SH-SY5Y (cell line): ENCODE data around the gene PPP1R27.

Source experiments
- GATA2 ChIP-seq: IDR thresholded peaks from 2 replicates; pipeline ENCODE4 v1.6.1; 2011; ENCODE audit warnings: mild to moderate bottlenecking, low read depth, low read length
- GATA3 ChIP-seq: IDR thresholded peaks from 2 replicates; pipeline ENCODE4 v1.6.1; 2011; ENCODE audit warnings: low read depth, mild to moderate bottlenecking, low read length, moderate library complexity

PPP1R27 gene

DNA sequence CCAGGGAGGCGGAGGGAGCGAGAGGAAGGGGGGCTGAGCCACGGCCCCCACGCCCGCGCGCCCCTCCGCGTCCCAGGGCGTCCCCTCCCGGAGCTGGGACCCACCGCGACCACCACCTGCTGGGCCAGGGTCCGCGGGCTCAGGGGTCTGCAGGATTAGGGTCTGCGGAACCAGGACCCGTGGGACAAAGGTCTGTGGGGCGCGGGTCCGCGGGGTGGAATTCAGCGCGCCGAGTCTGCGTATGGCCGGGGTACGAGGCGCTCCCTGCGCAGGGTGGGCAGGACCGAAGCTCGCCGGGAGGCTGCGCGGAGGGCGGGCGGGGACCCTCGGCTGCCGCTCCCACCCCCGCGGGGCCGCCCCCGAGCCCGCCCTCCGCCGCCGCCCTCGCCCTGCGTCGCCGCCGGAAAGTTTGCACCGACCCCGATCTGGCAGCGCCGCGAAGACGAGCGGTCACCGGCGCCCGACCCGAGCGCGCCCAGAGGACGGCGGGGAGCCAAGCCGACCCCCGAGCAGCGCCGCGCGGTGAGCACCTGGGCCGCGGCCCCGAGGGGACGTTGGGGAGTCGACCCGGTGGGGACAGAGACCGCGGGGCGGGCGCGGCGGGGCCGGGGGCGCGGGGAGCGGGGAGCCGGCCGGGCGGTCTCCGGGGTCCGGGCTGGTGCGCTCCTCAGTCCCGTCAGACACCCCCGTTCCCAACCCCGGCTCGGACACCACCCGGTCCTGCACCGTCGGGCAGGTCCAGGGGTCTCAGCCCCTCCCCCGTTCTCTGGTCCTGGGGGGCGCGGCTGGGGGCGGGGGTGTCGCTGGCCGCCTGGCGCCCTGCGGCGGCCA, 30.9 kb downstream of the PPP1R27 start, which contains the start of gene GCGR:
Gene GCGR, plus strand, starts transcription at position 423 of the 831 bp plus-strand sequence. CDS start 4,869 bp downstream, outside the sequence.
- TF ChIP-seq GATA2 (no peak), GATA3 (no peak)

DNA sequence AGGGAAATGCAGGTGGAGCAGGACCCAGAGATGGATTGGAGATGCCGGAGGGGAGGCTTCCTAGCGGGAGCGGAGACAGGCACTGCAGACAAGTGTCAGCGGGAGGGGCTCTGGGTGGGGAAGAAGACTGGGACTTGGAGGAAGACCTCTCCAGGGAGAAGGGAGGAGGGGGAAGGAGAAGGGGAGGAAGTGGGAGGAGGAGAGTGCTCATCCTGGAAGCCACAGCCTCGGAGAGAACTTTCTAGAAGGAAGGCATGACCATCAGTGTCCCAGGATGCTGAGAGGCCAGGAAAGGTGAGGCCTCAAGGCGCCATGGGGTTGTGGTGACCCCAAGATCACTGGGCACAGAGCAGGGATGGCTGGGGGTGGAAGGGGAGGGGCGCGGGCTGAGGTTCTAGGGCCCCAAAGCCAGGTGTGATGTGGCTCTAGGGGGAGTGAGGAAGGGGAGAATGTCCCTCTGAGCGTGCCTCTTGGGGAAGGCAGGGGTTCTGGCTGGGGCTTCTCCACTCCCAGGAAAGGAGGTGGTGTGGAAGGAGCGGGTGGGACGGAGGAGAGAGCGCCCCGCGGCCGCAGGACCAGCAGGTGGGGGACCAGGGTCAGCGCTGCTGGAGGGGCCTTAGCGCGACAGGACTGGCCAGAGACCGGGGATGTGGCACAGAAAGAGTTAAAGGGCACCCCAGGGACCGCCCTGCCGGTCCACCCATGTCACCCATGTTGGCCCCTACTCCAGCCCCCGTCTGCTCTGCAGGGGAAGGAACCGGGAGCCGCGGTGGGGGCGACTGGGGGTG, 31.8 kb downstream of the PPP1R27 start:
- no peak for TF ChIP-seq GATA3
- TF ChIP-seq GATA2 = no peak

DNA sequence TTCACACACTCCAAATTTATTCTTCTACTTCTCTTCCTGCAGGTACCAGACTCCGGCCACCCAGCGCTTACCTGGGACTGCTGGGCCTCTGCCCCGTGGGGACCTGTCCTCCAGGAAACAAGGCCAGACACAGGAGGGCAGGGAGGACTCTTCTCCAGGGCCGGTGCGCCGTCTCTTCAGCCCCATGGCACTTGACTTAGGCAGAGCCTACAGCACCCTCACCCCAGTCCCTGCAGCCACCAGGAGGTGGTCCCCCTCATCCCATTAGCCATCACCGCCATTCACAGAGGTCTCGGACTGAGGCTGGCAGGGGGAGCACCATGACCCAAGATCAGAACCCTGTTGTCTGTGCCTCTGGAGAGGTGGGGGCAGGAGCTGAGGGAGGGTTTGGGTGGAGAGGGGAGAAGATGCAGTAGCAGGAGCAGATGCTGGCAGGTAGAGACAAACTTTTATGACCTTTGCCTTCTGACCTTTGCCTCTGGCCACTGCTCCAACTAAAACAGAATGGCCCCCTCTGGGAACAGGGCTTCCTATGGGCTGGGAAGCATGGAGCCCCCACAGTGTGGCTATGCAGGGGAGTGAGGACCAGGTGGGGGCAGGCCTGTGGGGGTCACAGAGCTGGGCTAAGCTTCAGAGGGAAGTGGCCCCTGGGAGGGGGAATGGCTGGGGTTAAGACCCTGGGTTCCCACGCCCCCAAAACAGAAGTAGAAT, 32.6 kb downstream of the PPP1R27 start:
- TF ChIP-seq GATA2 (no peak), GATA3 (no peak)

DNA sequence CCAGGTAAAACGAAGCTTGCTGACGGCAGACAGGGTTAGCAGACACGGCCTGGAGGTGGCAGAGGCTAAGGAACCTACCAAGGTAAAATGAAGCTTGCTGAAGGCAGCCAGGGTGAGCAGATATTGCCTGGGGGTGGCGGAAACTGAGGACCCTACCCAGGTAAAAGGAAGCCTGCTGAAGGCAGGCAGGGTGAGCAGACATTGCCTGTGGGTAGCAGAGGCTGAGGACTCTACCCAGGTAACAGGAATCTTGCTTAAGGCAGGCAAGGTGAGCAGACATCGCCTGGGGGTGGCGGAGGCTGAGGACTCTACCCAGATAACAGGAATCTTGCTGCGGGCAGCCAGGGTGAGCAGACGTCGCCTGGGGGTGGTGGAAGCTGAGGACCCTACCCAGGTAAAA, 33.5 kb downstream of the PPP1R27 start:
- TF ChIP-seq GATA3 (no peak), GATA2 (no peak)

DNA sequence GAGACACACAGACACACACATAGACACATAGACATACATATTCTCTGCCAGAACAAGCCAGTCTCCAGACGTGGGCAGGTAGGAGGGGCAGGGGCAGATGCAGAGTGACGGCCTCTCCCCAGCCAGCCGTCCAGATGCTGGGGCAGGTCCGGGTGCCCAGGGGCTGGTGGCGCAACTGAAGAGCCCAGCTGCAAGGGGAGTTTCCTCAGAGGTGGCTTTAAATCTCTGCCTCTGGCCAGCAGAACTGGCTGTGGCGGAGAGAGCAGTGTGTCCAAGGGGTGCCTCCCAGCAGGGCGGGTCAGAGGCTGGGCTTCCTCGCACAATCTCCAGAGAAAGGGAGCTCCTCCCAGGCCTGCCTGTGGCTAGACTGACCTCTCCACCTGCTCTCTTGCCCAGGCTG, 40.3 kb downstream of the PPP1R27 start:
- TF ChIP-seq GATA2 (no peak), GATA3 (no peak)

DNA sequence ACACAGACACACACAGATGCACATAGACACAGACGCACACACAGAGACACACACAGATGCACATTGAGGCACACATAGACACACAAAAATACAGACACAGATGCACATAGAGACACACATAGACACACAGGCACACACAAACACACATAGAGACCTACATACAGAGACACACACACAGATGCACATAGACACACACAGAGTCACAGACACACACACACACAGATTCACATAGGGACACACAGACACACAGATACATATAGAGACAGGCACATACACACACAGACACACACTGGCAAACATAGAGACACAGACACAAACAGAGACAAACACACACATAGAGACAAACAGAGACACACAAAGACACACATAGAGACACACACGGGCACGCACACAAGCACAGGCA, 40.8 kb downstream of the PPP1R27 start:
- TF ChIP-seq GATA2 (no peak), GATA3 (no peak)

DNA sequence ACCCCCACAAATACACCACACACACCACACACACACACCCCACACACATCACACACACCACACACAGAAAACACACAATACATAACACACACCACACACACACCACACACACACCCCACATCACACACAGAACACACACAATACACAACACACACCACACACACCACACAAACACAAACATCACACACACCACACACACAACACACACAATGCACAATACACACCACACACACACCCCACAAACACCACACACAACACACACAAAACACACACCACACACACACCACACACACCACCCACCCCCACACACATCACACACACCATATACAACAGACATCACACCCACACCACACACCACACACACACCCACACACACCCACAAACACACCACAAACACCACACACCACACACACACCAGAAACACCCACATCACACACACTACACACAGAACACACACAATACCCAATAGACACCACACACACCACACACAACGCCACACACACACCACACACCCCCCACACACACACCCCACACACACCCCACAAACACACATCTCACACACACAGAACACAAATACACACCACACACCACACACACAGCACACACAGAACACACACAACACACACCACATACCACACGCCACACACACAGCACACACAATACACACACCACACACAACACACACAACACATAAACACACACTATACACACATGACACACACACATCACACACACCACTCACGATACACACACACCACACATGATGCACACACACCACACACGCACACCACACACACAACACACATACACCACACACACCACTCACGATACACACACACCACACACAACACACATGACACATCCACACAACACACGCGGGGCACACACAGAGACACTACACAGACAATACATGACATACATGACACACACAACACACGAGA, 41.9 kb downstream of the PPP1R27 start:
- TF ChIP-seq GATA2 = no peak
- TF ChIP-seq GATA3 = no peak
